ENCODE data around the gene GRIA3.
A peak's percentile ranks its signal among the peaks of the same experiment; 100 is the strongest.

Gene GRIA3

GRCh38 chrX:123184219-123184865, at the start of gene GRIA3:
TSS of gene GRIA3 (plus strand) at chrX:123184278. CDS start at chrX:123184536, 258 bp downstream.
- peak within 1 kb of the TSS; percentile 73 for H3K4me3 ChIP-seq (ENCODE audit: low read depth, low read length)

GRCh38 chrX:123138473-123138872, 45.6 kb upstream of the GRIA3 start:
- H3K36me3 ChIP-seq (ENCODE audit: control insufficient read depth, insufficient read depth, low read length) = no peaks in the 10 kb centered on the region
- H3K9me3 ChIP-seq (ENCODE audit: control insufficient read depth, insufficient read depth, low read depth, low read length) = no peaks in the 10 kb centered on the region
- H3K27ac ChIP-seq (ENCODE audit: low read depth, low read length) = no peak overlapping the region
- H3K4me1 ChIP-seq (ENCODE audit: control insufficient read depth, insufficient read depth, low read length) = peaks cover 15% of the 10 kb centered on the region
- no peaks in the 10 kb centered on the region; the same call in 1 of the 2 replicates for H3K27me3 ChIP-seq (ENCODE audit: control insufficient read depth, insufficient read depth, low read length)
- H3K4me3 ChIP-seq (ENCODE audit: low read depth, low read length) = no peak overlapping the region
- no peak overlapping the region for H3K9ac ChIP-seq (ENCODE audit: low read length)

More at GRCh38 chrX:123184219-123184865, at the start of gene GRIA3:
- peaks cover 70% of the 10 kb centered on the region for H3K27me3 ChIP-seq (ENCODE audit: control insufficient read depth, insufficient read depth, low read length)
- H3K9ac ChIP-seq (ENCODE audit: low read length) = peak within 1 kb of the TSS; percentile 61
- no peak within 1 kb of the TSS for H3K27ac ChIP-seq (ENCODE audit: low read depth, low read length)
- H3K4me1 ChIP-seq (ENCODE audit: control insufficient read depth, insufficient read depth, low read length) = peaks cover 17% of the 10 kb centered on the region
- no peaks in the 10 kb centered on the region for H3K36me3 ChIP-seq (ENCODE audit: control insufficient read depth, insufficient read depth, low read length)
- no peaks in the 10 kb centered on the region for H3K9me3 ChIP-seq (ENCODE audit: control insufficient read depth, insufficient read depth, low read depth, low read length)

GRCh38 chrX:123140454-123140853, 43.6 kb upstream of the GRIA3 start:
- H3K27ac ChIP-seq (ENCODE audit: low read depth, low read length) = no peak overlapping the region
- H3K9ac ChIP-seq (ENCODE audit: low read length) = no peak overlapping the region
- no peak overlapping the region for H3K4me3 ChIP-seq (ENCODE audit: low read depth, low read length)
- no peaks in the 10 kb centered on the region for H3K9me3 ChIP-seq (ENCODE audit: control insufficient read depth, insufficient read depth, low read depth, low read length)
- H3K27me3 ChIP-seq (ENCODE audit: control insufficient read depth, insufficient read depth, low read length) = no peaks in the 10 kb centered on the region; the same call in 1 of the 2 replicates
- no peaks in the 10 kb centered on the region for H3K36me3 ChIP-seq (ENCODE audit: control insufficient read depth, insufficient read depth, low read length)
- peaks cover 15% of the 10 kb centered on the region for H3K4me1 ChIP-seq (ENCODE audit: control insufficient read depth, insufficient read depth, low read length)

GRCh38 chrX:123140904-123141303, 43.2 kb upstream of the GRIA3 start:
- no peak overlapping the region for H3K27ac ChIP-seq (ENCODE audit: low read depth, low read length)
- no peak overlapping the region for H3K4me3 ChIP-seq (ENCODE audit: low read depth, low read length)
- peaks cover 15% of the 10 kb centered on the region for H3K4me1 ChIP-seq (ENCODE audit: control insufficient read depth, insufficient read depth, low read length)
- no peak overlapping the region for H3K9ac ChIP-seq (ENCODE audit: low read length)
- H3K36me3 ChIP-seq (ENCODE audit: control insufficient read depth, insufficient read depth, low read length) = no peaks in the 10 kb centered on the region
- no peaks in the 10 kb centered on the region for H3K9me3 ChIP-seq (ENCODE audit: control insufficient read depth, insufficient read depth, low read depth, low read length)
- no peaks in the 10 kb centered on the region; the same call in 1 of the 2 replicates for H3K27me3 ChIP-seq (ENCODE audit: control insufficient read depth, insufficient read depth, low read length)

- Histone ChIP-seq H3K27me3 (ENCODE audit: control insufficient read depth, insufficient read depth, low read length) (no peaks in the 10 kb centered on the region; the same call in 1 of the 2 replicates), H3K4me1 (ENCODE audit: control insufficient read depth, insufficient read depth, low read length) (no peaks in the 10 kb centered on the region), H3K9ac (ENCODE audit: low read length) (no peak overlapping the region), H3K9me3 (ENCODE audit: control insufficient read depth, insufficient read depth, low read depth, low read length) (no peaks in the 10 kb centered on the region), H3K36me3 (ENCODE audit: control insufficient read depth, insufficient read depth, low read length) (no peaks in the 10 kb centered on the region), H3K4me3 (ENCODE audit: low read depth, low read length) (no peak overlapping the region), H3K27ac (ENCODE audit: low read depth, low read length) (no peak overlapping the region)
Measured at GRCh38 chrX:123153846-123154335, 30.2 kb upstream of the GRIA3 start.

- Histone ChIP-seq H3K4me1 (ENCODE audit: control insufficient read depth, insufficient read depth, low read length) (no peaks in the 10 kb centered on the region), H3K27me3 (ENCODE audit: control insufficient read depth, insufficient read depth, low read length) (no peaks in the 10 kb centered on the region; the same call in 1 of the 2 replicates), H3K36me3 (ENCODE audit: control insufficient read depth, insufficient read depth, low read length) (no peaks in the 10 kb centered on the region), H3K27ac (ENCODE audit: low read depth, low read length) (no peak overlapping the region), H3K9me3 (ENCODE audit: control insufficient read depth, insufficient read depth, low read depth, low read length) (peaks cover 5% of the 10 kb centered on the region), H3K9ac (ENCODE audit: low read length) (no peak overlapping the region), H3K4me3 (ENCODE audit: low read depth, low read length) (no peak overlapping the region)
Measured at GRCh38 chrX:123155327-123155726, 28.8 kb upstream of the GRIA3 start.

GRCh38 chrX:123157586-123157985, 26.5 kb upstream of the GRIA3 start:
- Histone ChIP-seq H3K36me3 (ENCODE audit: control insufficient read depth, insufficient read depth, low read length) (no peaks in the 10 kb centered on the region), H3K27ac (ENCODE audit: low read depth, low read length) (no peak overlapping the region), H3K4me3 (ENCODE audit: low read depth, low read length) (no peak overlapping the region), H3K4me1 (ENCODE audit: control insufficient read depth, insufficient read depth, low read length) (no peaks in the 10 kb centered on the region), H3K9me3 (ENCODE audit: control insufficient read depth, insufficient read depth, low read depth, low read length) (peaks cover 13% of the 10 kb centered on the region), H3K9ac (ENCODE audit: low read length) (no peak overlapping the region), H3K27me3 (ENCODE audit: control insufficient read depth, insufficient read depth, low read length) (no peaks in the 10 kb centered on the region; the same call in 1 of the 2 replicates)

GRCh38 chrX:123159403-123159802, 24.7 kb upstream of the GRIA3 start:
- no peaks in the 10 kb centered on the region for H3K36me3 ChIP-seq (ENCODE audit: control insufficient read depth, insufficient read depth, low read length)
- H3K4me3 ChIP-seq (ENCODE audit: low read depth, low read length) = no peak overlapping the region
- H3K27ac ChIP-seq (ENCODE audit: low read depth, low read length) = no peak overlapping the region
- H3K4me1 ChIP-seq (ENCODE audit: control insufficient read depth, insufficient read depth, low read length) = no peaks in the 10 kb centered on the region
- peaks cover 13% of the 10 kb centered on the region for H3K9me3 ChIP-seq (ENCODE audit: control insufficient read depth, insufficient read depth, low read depth, low read length)
- H3K27me3 ChIP-seq (ENCODE audit: control insufficient read depth, insufficient read depth, low read length) = no peaks in the 10 kb centered on the region; the same call in 1 of the 2 replicates
- no peak overlapping the region for H3K9ac ChIP-seq (ENCODE audit: low read length)

- Histone ChIP-seq H3K27me3 (ENCODE audit: control insufficient read depth, insufficient read depth, low read length) (peaks cover 5% of the 10 kb centered on the region; the same call in 1 of the 2 replicates), H3K9me3 (ENCODE audit: control insufficient read depth, insufficient read depth, low read depth, low read length) (no peaks in the 10 kb centered on the region), H3K27ac (ENCODE audit: low read depth, low read length) (no peak overlapping the region), H3K4me1 (ENCODE audit: control insufficient read depth, insufficient read depth, low read length) (no peaks in the 10 kb centered on the region), H3K4me3 (ENCODE audit: low read depth, low read length) (no peak overlapping the region), H3K36me3 (ENCODE audit: control insufficient read depth, insufficient read depth, low read length) (no peaks in the 10 kb centered on the region), H3K9ac (ENCODE audit: low read length) (no peak overlapping the region)
Measured at GRCh38 chrX:123167621-123168020, 16.5 kb upstream of the GRIA3 start.

- H3K36me3 ChIP-seq (ENCODE audit: control insufficient read depth, insufficient read depth, low read length) = no peaks in the 10 kb centered on the region
- peaks cover 5% of the 10 kb centered on the region; the same call in 1 of the 2 replicates for H3K27me3 ChIP-seq (ENCODE audit: control insufficient read depth, insufficient read depth, low read length)
- no peaks in the 10 kb centered on the region for H3K9me3 ChIP-seq (ENCODE audit: control insufficient read depth, insufficient read depth, low read depth, low read length)
- no peak overlapping the region for H3K9ac ChIP-seq (ENCODE audit: low read length)
- no peak overlapping the region for H3K27ac ChIP-seq (ENCODE audit: low read depth, low read length)
- H3K4me1 ChIP-seq (ENCODE audit: control insufficient read depth, insufficient read depth, low read length) = no peaks in the 10 kb centered on the region
- H3K4me3 ChIP-seq (ENCODE audit: low read depth, low read length) = no peak overlapping the region
Measured at GRCh38 chrX:123169247-123169901, 14.7 kb upstream of the GRIA3 start.

- no peak overlapping the region for H3K9ac ChIP-seq (ENCODE audit: low read length)
- no peak overlapping the region for H3K27ac ChIP-seq (ENCODE audit: low read depth, low read length)
- no peak overlapping the region for H3K4me3 ChIP-seq (ENCODE audit: low read depth, low read length)
- peaks cover 5% of the 10 kb centered on the region; the same call in 1 of the 2 replicates for H3K27me3 ChIP-seq (ENCODE audit: control insufficient read depth, insufficient read depth, low read length)
- H3K4me1 ChIP-seq (ENCODE audit: control insufficient read depth, insufficient read depth, low read length) = peaks cover 5% of the 10 kb centered on the region
- no peaks in the 10 kb centered on the region for H3K9me3 ChIP-seq (ENCODE audit: control insufficient read depth, insufficient read depth, low read depth, low read length)
- no peaks in the 10 kb centered on the region for H3K36me3 ChIP-seq (ENCODE audit: control insufficient read depth, insufficient read depth, low read length)
Measured at GRCh38 chrX:123170546-123170945, 13.5 kb upstream of the GRIA3 start.
